ENCODE results near the gene CDH10. TPM values are rescaled to one million over a fixed set of nuclear protein-coding genes. Genes with fewer than 3 reads are reported as not detected.

Gene CDH10
- total and polyA plus RNA-seq, 2 of the 4 experiments (the other 2 are of a cell fraction), result 0.18 to 0.21 TPM

DNA sequence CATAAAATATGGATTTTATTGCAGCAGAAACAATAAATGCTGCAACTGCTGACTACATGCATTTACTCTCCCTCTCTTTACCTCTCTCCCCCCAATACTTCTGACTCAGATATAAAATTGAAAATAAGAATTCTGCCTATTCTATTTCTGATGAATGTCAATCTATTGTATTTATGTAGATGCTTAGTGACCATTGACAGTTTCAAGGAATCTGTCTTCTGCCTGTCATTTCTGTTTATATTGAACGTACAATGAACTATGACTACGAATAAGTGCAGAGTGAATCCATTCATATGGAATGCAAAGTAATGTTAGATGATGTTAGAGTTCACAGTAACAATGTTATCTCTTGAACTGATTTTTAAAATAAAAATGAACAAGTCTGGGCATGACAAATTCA, 898 bp downstream of the CDH10 start:
- H3K9me3 ChIP-seq (ENCODE audit: control insufficient read depth, insufficient read depth, low read length), result no peaks in the 10 kb centered on the region; the same call in 1 of the 2 replicates
- TF ChIP-seq BHLHE40 (IDR thresholded peaks at IDR 0.05; ENCODE audit: low read depth, low read length) (no peak), CEBPB (IDR thresholded peaks at IDR 0.05; ENCODE audit: low read depth, low read length) (no peak), RAD21 (IDR thresholded peaks at IDR 0.05; ENCODE audit: low read length) (no peak), CHD1 (IDR thresholded peaks at IDR 0.05; ENCODE audit: low read depth, low read length) (no peak), MAZ (IDR thresholded peaks at IDR 0.05; ENCODE audit: borderline replicate concordance, low read depth, low read length) (no peak), RFX5 (IDR thresholded peaks at IDR 0.05; ENCODE audit: low read depth, low read length) (no peak), SMC3 (IDR thresholded peaks at IDR 0.05; ENCODE audit: low read depth, low read length) (no peak), NFE2L2 (IDR thresholded peaks at IDR 0.05; ENCODE audit: low read depth, low read length) (no peak), POLR2A (IDR thresholded peaks at IDR 0.05; ENCODE audit: low read depth, low read length) (no peak), FOS (IDR thresholded peaks at IDR 0.05; ENCODE audit: low read depth, low read length) (no peak), MAFK (IDR thresholded peaks at IDR 0.05; ENCODE audit: low read depth, low read length) (no peak), RCOR1 (IDR thresholded peaks at IDR 0.05; ENCODE audit: insufficient replicate concordance, low read length) (no peak)
- TF ChIP-seq, protein P1, sequence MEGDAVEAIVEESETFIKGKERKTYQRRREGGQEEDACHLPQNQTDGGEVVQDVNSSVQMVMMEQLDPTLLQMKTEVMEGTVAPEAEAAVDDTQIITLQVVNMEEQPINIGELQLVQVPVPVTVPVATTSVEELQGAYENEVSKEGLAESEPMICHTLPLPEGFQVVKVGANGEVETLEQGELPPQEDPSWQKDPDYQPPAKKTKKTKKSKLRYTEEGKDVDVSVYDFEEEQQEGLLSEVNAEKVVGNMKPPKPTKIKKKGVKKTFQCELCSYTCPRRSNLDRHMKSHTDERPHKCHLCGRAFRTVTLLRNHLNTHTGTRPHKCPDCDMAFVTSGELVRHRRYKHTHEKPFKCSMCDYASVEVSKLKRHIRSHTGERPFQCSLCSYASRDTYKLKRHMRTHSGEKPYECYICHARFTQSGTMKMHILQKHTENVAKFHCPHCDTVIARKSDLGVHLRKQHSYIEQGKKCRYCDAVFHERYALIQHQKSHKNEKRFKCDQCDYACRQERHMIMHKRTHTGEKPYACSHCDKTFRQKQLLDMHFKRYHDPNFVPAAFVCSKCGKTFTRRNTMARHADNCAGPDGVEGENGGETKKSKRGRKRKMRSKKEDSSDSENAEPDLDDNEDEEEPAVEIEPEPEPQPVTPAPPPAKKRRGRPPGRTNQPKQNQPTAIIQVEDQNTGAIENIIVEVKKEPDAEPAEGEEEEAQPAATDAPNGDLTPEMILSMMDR (conservative IDR thresholded peaks at IDR 0.05; ENCODE audit: low read depth, low read length), result no peak
- TF ChIP-seq, protein P2, sequence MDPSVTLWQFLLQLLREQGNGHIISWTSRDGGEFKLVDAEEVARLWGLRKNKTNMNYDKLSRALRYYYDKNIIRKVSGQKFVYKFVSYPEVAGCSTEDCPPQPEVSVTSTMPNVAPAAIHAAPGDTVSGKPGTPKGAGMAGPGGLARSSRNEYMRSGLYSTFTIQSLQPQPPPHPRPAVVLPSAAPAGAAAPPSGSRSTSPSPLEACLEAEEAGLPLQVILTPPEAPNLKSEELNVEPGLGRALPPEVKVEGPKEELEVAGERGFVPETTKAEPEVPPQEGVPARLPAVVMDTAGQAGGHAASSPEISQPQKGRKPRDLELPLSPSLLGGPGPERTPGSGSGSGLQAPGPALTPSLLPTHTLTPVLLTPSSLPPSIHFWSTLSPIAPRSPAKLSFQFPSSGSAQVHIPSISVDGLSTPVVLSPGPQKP (IDR thresholded peaks at IDR 0.05; ENCODE audit: borderline replicate concordance, low read depth, low read length), result no peak
- WGBS, 2 experiments (ENCODE audit: extremely low coverage in 2 of 2, insufficient read length in 1 of 2), result no CpG with 5 or more reads among the region's 2 CpGs
- no peak overlapping the region for H3K9ac ChIP-seq (ENCODE audit: low read depth, low read length)
- no peak overlapping the region for H3K18ac ChIP-seq (ENCODE audit: low read depth, low read length)
- H3K56ac ChIP-seq (ENCODE audit: extremely low read depth, insufficient read depth, low read length), result no peak overlapping the region
- no peak overlapping the region for H2AFZ ChIP-seq (replicated peaks; ENCODE audit: low read length, poor library complexity)
- no peak overlapping the region for H3K4me2 ChIP-seq (ENCODE audit: low read depth, low read length)
- H4K8ac ChIP-seq (ENCODE audit: low read depth in 2 of 2, low read length in 2 of 2), result no peak overlapping the region
- no peak overlapping the region for H4K91ac ChIP-seq (ENCODE audit: insufficient read depth, low read depth, low read length)
- H2BK5ac ChIP-seq (ENCODE audit: low read depth, low read length, poor library complexity, severe bottlenecking), result no peak overlapping the region
- no peak overlapping the region for H3K14ac ChIP-seq (replicated peaks; ENCODE audit: low read depth, low read length)
- H2BK20ac ChIP-seq (ENCODE audit: low read depth, low read length), result no peak overlapping the region
- no peak overlapping the region for H2BK120ac ChIP-seq (ENCODE audit: low read depth, low read length)
- no peaks in the 10 kb centered on the region for H3K4me1 ChIP-seq (ENCODE audit: control insufficient read depth, insufficient read depth, low read length)
- H3K9me1 ChIP-seq (ENCODE audit: insufficient read depth, low read length), result no peaks in the 10 kb centered on the region
- no peak overlapping the region for H3K4me3 ChIP-seq (ENCODE audit: insufficient read depth, low read depth, low read length)
- H4K20me1 ChIP-seq (ENCODE audit: insufficient read depth, low read length), result no peaks in the 10 kb centered on the region
- no peaks in the 10 kb centered on the region for H3K79me1 ChIP-seq (ENCODE audit: low read depth in 1 of 2, low read length in 2 of 2)
- H4K5ac ChIP-seq (ENCODE audit: low read depth, low read length), result no peak overlapping the region
- ChIA-PET POLR2A (ENCODE audit: unreplicated experiment) (no interaction called here), CTCF (no interaction called here)
- H2AK9ac ChIP-seq (replicated peaks; ENCODE audit: low read depth, low read length, poor library complexity), result no peak overlapping the region
- no peak overlapping the region for H3K4ac ChIP-seq (ENCODE audit: low read depth, low read length)
- in situ Hi-C loops (cut with MboI; ENCODE audit: low sequenced_read_pairs), result no loop called here
- intact Hi-C loops (cut with micrococcal nuclease), result no loop called here
- H2BK15ac ChIP-seq (ENCODE audit: low read depth, low read length), result no peak overlapping the region
- no peak for ATAC-seq (ENCODE audit: low read depth)
- no peak for DNase-seq
- dilution Hi-C loops (cut with HindIII; ENCODE audit: low sequenced_read_pairs, unreplicated experiment), result no loop called here
- no peak overlapping the region for H2AK5ac ChIP-seq (ENCODE audit: low read depth, low read length)
- BruUV-seq (replicated peaks), result no TSS peak
- H3K27me3 ChIP-seq (ENCODE audit: control insufficient read depth, insufficient read depth, low read length), result no peaks in the 10 kb centered on the region
- H3K27ac ChIP-seq (ENCODE audit: insufficient read depth, low read length), result no peak overlapping the region
- no peak overlapping the region for H3K23ac ChIP-seq (ENCODE audit: low read depth, low read length)
- H3K36me3 ChIP-seq (ENCODE audit: control insufficient read depth, insufficient read depth, low read length), result no peaks in the 10 kb centered on the region

Data from IMR-90 (cell line).